ENCODE results near the gene GOLGA7B.

GOLGA7B gene

DNA sequence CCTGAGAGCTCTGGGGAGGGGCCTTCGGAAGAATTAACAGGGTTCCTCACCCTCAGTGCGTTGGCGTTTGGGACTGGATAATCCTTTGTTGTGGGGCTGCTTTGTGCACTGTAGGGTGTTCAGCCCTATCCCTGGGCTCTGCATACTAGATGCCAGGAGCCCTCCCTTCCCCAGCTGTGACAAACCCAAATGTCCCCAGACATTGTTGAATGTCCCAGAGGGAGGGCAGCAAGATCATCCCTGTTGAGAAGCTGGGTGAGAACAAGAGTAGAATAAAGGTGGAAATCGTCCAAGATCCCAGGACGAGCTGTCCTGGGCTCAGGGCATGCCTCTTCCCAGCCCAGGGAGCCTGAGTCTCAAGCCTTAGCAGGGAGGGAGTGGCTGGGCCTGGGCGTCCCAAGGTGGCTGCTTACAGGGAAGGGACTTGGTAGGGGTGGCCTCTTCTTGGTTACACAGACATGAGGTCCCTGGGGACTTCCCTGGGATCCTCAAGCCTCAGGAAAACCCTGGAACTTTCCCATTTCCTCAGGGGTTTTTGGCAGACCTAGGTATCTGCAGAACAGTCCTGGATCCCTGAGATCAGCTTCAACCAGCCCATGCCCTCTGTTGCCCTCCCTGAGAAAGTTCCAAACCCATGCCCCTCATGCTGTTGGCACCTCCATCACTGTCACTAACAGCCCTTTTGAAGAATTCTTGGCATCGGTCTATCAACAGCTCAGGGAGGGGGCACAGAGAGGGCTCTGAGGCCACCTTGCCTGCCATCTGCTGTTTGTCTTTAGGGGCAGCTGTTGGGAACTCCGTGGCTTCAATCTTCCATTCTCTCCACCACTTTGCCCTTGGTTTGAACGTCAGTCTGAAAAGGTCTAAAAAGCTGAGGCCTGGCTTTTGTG, 53.7 kb downstream of the GOLGA7B start:
- DNase-seq (ENCODE audit: low read depth in 1 of 2, low spot score in 1 of 2): no peak
- no peak overlapping the region for H3K27ac ChIP-seq (replicated peaks)
- no peak overlapping the region for H3K4me3 ChIP-seq (replicated peaks; ENCODE audit: insufficient read depth, low read length)
- no peaks in the 10 kb centered on the region for H3K27me3 ChIP-seq (ENCODE audit: insufficient read depth, poor library complexity, severe bottlenecking)
- no peak for TF ChIP-seq POLR2AphosphoS5 (IDR thresholded peaks at IDR 0.05; ENCODE audit: low read depth)
- TF ChIP-seq, protein P1, sequence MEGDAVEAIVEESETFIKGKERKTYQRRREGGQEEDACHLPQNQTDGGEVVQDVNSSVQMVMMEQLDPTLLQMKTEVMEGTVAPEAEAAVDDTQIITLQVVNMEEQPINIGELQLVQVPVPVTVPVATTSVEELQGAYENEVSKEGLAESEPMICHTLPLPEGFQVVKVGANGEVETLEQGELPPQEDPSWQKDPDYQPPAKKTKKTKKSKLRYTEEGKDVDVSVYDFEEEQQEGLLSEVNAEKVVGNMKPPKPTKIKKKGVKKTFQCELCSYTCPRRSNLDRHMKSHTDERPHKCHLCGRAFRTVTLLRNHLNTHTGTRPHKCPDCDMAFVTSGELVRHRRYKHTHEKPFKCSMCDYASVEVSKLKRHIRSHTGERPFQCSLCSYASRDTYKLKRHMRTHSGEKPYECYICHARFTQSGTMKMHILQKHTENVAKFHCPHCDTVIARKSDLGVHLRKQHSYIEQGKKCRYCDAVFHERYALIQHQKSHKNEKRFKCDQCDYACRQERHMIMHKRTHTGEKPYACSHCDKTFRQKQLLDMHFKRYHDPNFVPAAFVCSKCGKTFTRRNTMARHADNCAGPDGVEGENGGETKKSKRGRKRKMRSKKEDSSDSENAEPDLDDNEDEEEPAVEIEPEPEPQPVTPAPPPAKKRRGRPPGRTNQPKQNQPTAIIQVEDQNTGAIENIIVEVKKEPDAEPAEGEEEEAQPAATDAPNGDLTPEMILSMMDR (IDR thresholded peaks at IDR 0.05; ENCODE audit: insufficient read depth, low read length): no peak
- TF ChIP-seq, protein P2, sequence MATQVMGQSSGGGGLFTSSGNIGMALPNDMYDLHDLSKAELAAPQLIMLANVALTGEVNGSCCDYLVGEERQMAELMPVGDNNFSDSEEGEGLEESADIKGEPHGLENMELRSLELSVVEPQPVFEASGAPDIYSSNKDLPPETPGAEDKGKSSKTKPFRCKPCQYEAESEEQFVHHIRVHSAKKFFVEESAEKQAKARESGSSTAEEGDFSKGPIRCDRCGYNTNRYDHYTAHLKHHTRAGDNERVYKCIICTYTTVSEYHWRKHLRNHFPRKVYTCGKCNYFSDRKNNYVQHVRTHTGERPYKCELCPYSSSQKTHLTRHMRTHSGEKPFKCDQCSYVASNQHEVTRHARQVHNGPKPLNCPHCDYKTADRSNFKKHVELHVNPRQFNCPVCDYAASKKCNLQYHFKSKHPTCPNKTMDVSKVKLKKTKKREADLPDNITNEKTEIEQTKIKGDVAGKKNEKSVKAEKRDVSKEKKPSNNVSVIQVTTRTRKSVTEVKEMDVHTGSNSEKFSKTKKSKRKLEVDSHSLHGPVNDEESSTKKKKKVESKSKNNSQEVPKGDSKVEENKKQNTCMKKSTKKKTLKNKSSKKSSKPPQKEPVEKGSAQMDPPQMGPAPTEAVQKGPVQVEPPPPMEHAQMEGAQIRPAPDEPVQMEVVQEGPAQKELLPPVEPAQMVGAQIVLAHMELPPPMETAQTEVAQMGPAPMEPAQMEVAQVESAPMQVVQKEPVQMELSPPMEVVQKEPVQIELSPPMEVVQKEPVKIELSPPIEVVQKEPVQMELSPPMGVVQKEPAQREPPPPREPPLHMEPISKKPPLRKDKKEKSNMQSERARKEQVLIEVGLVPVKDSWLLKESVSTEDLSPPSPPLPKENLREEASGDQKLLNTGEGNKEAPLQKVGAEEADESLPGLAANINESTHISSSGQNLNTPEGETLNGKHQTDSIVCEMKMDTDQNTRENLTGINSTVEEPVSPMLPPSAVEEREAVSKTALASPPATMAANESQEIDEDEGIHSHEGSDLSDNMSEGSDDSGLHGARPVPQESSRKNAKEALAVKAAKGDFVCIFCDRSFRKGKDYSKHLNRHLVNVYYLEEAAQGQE (IDR thresholded peaks at IDR 0.05; ENCODE audit: insufficient replicate concordance, low read depth): no peak
- no peak for TF ChIP-seq SPI1 (IDR thresholded peaks at IDR 0.05; ENCODE audit: borderline replicate concordance, low read depth)
- TF ChIP-seq GABPA (IDR thresholded peaks at IDR 0.05; ENCODE audit: low read depth): no peak

DNA sequence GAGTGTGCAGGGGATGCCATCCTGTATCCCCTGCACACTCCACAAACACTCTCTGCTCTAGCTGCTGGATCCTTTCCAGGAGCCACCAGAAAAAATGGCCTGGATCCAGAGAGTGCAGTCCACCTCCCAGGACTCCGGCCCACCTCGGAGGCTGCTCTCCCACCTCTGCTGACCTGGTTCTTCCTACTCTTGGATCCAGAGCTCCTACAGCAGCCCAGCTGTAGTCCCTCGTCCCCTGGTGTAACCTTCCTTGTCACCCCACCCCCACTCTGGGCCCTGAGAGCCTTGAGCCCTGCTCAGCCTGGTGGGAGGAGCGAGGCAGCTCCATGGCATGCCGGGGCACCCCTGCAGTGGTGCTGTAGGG, 54.4 kb downstream of the GOLGA7B start:
- TF ChIP-seq, protein P2 (IDR thresholded peaks at IDR 0.05; ENCODE audit: insufficient replicate concordance, low read depth): no peak
- TF ChIP-seq SPI1 (IDR thresholded peaks at IDR 0.05; ENCODE audit: borderline replicate concordance, low read depth) (no peak), GABPA (IDR thresholded peaks at IDR 0.05; ENCODE audit: low read depth) (no peak), POLR2AphosphoS5 (IDR thresholded peaks at IDR 0.05; ENCODE audit: low read depth) (no peak)
- TF ChIP-seq, protein P1 (IDR thresholded peaks at IDR 0.05; ENCODE audit: insufficient read depth, low read length): no peak
- no peak for DNase-seq (ENCODE audit: low read depth in 1 of 2, low spot score in 1 of 2)
- Histone ChIP-seq H3K4me3 (replicated peaks; ENCODE audit: insufficient read depth, low read length) (no peak overlapping the region), H3K27me3 (ENCODE audit: insufficient read depth, poor library complexity, severe bottlenecking) (no peaks in the 10 kb centered on the region), H3K27ac (replicated peaks) (no peak overlapping the region)

DNA sequence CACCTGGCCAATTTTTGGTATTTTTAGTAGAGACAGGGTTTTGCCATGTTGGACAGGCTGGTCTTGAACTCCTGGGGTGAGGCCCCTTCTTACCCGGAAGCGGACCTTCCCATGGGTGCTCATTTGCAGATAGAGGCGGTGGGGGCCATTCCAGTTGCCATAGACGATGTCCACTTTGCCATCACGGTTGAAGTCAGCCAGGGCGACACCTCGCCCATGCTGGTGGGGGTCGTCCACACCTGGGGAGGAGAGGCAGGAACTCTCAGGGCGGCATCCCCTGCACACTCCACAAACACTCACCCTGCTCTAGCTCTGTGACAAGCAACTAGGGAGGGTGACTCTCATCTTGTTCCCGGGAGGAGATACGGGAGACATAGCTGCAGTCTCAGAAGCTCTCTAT, 54.9 kb downstream of the GOLGA7B start:
- DNase-seq (ENCODE audit: low read depth in 1 of 2, low spot score in 1 of 2): no peak
- TF ChIP-seq, protein P2 (IDR thresholded peaks at IDR 0.05; ENCODE audit: insufficient replicate concordance, low read depth): no peak
- TF ChIP-seq POLR2AphosphoS5 (IDR thresholded peaks at IDR 0.05; ENCODE audit: low read depth) (no peak), GABPA (IDR thresholded peaks at IDR 0.05; ENCODE audit: low read depth) (no peak), SPI1 (IDR thresholded peaks at IDR 0.05; ENCODE audit: borderline replicate concordance, low read depth) (no peak)
- TF ChIP-seq, protein P1 (IDR thresholded peaks at IDR 0.05; ENCODE audit: insufficient read depth, low read length): no peak
- H3K27ac ChIP-seq (replicated peaks): no peak overlapping the region
- H3K4me3 ChIP-seq (replicated peaks; ENCODE audit: insufficient read depth, low read length): no peak overlapping the region
- no peaks in the 10 kb centered on the region for H3K27me3 ChIP-seq (ENCODE audit: insufficient read depth, poor library complexity, severe bottlenecking)

All from HL-60 (cell line).